Left renal cortex interstitium (tissue), 4 donors: ENCODE measurements around the gene TTLL4. TPM values are rescaled to one million over a fixed set of nuclear protein-coding genes. Genes with fewer than 3 reads are reported as not detected.
A peak's percentile ranks its signal among the peaks of the same experiment; 100 is the strongest.

Experiments used
- DNase-seq, 4 donors: peaks; one replicate each; pipeline ENCODE4 v3.0.0-alpha.2; 2013; ENCODE audit warnings: low read depth in 4 of 4, low spot score in 2 of 4, missing footprints in 1 of 4
- polyA plus RNA-seq, 4 donors: library from polyadenylated mRNA; unstranded; fragments of 120-200 nt; gene quantifications; one replicate each; pipeline ENCODE4 v1.2.1, GENCODE V29; 2013; ENCODE audit not compliant: insufficient read length in 4 of 4

Gene TTLL4, protein sequence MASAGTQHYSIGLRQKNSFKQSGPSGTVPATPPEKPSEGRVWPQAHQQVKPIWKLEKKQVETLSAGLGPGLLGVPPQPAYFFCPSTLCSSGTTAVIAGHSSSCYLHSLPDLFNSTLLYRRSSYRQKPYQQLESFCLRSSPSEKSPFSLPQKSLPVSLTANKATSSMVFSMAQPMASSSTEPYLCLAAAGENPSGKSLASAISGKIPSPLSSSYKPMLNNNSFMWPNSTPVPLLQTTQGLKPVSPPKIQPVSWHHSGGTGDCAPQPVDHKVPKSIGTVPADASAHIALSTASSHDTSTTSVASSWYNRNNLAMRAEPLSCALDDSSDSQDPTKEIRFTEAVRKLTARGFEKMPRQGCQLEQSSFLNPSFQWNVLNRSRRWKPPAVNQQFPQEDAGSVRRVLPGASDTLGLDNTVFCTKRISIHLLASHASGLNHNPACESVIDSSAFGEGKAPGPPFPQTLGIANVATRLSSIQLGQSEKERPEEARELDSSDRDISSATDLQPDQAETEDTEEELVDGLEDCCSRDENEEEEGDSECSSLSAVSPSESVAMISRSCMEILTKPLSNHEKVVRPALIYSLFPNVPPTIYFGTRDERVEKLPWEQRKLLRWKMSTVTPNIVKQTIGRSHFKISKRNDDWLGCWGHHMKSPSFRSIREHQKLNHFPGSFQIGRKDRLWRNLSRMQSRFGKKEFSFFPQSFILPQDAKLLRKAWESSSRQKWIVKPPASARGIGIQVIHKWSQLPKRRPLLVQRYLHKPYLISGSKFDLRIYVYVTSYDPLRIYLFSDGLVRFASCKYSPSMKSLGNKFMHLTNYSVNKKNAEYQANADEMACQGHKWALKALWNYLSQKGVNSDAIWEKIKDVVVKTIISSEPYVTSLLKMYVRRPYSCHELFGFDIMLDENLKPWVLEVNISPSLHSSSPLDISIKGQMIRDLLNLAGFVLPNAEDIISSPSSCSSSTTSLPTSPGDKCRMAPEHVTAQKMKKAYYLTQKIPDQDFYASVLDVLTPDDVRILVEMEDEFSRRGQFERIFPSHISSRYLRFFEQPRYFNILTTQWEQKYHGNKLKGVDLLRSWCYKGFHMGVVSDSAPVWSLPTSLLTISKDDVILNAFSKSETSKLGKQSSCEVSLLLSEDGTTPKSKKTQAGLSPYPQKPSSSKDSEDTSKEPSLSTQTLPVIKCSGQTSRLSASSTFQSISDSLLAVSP
- 10 to 100 TPM; 25.8 to 44.4 (median 34.3) TPM for polyA plus RNA-seq

DNA sequence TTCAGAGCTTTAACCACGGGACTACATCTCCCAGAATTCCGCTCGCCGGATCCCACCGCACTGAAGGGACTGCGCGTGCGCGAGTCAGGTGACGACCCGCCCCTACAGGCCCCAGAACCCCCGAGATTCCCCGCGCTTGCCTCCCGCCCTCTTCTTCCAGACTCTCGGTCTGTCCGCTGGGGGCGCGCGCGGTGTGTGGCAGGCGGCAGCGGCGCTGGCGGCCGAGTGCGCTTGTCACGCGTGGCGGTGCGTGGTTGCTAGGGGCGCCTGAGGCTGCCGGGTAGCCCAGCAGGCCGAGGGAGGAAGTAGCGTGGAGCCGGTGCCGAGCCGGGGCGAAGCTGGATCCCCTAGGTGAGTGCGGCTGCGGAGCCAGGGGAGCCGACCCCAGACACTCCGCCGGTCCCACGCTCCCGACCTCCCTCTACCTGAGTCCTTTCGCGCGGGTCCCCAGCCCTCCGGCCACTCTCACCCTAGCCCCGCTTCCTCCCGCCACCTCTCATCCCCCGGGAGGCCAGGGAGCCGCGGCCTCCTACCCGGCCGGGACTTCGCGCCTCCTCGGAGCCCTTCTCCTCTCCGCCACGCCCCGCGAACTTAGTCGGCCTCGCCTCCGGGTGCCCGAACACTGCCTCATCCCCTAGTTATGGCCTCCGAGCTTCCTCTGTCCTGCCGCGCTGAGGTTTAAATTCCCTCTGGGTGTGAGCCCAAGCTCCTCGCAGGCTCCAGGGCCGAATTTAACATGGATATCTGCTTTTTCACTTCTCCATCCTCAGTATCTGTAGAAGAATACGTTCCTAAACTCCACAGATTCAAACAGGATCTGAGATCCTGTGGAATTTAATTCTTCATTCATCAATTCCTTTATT lies at the start of gene TTLL4:
Gene TTLL4 (plus strand): TSS at position 149 of the 863 bp plus-strand sequence. CDS start 26,842 bp downstream, outside the sequence.
- peak; percentile 71 to 95 (median 88) for DNase-seq

DNA sequence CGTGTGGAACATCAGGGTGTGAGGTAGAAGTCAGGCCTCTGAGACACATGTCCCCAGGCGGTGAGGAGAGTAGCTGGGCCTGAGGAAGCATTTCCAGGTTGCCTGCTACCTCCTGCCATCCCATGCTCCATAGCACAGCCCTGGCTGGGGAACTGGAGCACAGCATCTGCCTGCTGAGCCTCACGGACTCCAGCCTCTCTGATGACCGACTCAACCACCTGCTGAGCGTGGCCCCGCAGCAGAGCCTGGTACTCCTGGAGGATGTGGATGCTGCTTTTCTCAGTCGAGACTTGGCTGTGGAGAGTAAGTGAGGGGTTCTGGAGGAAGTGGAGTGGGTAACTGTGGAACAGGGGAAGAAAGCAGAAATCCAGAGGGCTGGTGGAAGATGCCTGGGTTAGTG lies 48.3 kb upstream of the TTLL4 start:
- no peak for DNase-seq

DNA sequence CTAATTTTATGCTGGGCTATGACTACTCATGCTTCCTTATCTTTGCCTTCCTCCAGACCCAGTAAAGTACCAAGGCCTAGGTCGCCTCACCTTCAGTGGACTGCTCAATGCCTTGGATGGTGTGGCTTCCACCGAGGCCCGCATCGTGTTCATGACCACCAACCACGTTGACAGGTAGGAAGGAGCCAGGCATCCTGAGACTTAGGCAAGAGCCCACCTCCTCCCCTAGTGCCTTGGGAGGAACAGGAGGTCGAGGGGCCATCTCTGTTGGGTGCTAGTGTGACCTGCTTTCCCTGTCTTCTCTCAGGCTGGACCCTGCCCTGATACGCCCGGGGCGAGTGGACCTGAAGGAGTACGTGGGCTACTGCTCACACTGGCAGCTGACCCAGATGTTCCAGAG lies 47.8 kb upstream of the TTLL4 start:
- DNase-seq, result no peak

DNA sequence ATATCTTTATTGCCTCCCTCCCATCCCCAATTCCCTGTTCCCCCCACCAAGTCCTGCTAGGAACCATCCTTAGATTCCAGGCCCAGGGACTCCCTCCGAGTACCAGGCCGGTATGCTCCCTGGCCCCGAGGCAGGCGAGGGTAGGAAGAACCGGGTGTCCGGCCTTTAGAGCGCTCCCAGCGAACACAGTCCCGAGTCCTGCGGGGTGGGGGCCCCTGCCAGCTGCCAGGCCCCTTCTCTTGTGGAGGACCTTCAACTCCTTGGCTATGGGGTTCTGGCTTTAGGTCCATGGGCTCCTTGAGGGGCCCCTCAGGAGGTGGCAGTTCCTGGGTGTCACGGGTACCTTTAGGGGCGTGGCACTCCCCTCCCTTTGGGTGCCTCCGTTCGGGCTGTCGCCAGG lies 46.7 kb upstream of the TTLL4 start:
- DNase-seq, result no peak

DNA sequence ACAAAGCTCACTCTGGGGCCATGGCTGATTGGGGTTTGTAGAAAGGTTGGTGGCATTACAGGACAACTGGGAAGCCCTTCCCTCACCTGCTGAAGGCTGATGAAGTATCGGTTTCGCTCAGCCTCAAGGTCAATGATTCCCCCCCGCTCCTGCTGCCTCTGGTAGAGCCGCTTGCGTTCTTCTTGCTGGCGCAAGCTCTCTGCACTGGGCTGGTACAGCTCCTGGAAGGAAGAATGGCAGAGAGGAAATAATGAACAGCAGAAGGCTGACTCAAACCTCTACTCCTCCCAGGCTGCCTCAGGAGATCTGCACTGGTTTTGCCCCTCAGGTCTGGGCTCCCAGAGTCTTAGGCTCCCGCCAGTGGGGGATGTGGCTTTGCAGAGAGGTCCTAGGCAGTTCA lies 46.0 kb upstream of the TTLL4 start:
- DNase-seq, result no peak

DNA sequence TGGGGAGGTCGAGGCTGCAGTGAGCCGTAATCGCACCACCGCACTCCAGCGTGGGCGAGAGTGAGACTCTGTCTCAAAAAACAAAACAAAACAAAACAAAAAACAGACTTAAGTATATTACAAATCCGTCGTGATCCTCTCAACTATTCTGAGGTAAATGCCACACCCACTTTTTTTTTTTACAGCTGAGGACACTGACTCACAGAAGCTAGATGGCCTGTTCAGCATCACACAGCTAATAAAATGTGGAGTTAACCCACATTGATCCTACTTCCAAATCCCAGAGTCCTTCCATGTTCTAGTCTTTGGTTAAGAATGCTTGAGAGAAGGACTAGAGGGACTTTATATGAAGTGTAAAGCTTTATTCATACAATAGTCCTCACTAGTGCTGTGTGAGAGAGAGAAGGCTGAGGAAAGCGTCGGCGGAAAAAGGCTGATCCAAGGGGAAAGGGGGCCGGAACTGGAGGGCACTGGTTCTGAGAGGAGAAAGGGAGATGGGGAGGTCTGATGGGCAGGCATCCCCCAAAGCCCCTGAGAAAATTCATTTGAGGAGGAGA lies 39.5 kb upstream of the TTLL4 start:
- DNase-seq, result no peak

DNA sequence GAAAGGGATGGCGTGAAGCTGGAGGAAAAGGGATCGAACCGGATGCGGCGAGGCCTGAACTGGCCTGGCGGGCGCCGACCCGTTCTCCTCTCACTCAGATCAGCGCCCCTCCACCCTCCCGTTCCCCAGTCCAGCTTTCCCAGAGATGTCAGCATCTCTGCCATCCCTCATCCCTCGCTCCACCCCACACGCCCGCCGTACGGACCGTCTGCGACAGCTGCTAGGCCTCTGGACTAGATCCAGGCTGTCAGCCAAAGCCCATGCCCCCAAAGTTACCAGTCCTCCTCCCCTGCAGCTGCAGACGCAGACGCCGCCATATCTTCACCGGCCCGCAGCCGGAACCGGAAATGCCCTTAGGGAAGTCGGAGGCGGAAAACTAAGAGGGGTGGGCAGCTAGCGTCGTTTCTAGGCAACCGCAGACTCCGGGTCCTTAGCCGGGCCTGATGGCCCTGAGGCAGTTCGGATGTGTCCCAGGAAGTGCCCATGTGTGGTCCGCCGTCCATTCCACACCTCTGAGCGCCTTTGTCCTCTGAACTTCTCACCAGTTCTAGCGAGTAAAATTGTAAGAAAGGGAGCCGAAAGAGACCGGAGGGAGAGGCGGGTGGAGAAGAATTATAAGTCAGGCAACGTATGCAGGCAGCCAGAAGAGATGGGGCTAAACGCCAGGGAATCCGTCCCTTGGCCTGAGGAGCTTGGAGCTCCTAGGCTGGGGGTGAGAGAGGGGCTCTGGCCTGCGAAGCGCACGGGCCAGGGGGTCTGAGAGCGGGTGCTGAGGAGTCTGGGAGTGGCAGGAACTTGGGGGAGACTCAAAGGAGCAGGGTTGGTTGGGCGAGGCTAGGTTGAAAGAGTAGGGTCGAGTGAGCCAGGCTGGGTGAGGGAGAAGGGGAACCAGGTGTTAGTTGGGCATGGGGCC lies 38.7 kb upstream of the TTLL4 start, which contains the start of the genes RNF25 and STK36:
Gene RNF25 (minus strand): TSS at position 349 of the 913 bp plus-strand sequence. CDS start 32 bp downstream, at position 317.
Gene STK36 (plus strand): TSS at position 433 of the 913 bp plus-strand sequence. CDS start 744 bp downstream, outside the sequence.
- peak; percentile 67 to 87 (median 78) for DNase-seq

DNA sequence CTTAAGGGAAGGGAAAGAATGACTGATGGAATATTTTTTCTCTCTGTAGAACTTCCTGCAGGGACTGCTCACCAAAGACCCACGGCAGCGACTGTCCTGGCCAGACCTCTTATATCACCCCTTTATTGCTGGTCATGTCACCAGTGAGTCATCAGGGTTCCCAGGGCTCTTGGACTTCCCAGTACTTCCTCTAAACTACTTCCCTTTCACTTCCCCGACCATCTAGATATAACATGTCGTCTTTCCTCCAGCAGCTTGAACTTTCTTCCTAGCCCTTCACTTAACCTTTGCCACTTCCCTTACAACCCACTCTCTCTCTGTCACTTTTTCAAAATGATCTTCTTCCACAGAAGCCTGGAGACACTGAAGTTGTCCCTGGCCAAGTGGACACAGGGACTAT lies 31.5 kb upstream of the TTLL4 start:
- DNase-seq, result no peak

DNA sequence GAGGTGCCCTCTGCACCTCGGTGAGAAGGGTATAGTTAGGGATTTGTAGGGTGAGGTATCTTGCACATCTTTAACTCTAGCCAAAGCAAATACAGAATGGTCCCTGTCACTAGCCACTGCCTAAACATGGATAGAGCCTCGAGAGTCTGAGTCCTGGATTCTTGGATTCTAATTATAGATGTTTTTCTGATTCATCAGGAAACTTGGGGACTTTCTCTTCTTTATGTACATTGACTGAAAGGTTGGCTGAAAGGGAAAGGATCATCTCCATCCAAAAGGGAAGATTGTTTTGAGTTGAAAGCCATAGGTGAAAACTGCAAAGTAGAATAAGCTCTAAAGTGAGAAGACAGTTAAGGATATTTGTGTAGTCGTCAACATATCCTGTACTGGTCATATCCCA lies 30.6 kb upstream of the TTLL4 start:
- no peak for DNase-seq

DNA sequence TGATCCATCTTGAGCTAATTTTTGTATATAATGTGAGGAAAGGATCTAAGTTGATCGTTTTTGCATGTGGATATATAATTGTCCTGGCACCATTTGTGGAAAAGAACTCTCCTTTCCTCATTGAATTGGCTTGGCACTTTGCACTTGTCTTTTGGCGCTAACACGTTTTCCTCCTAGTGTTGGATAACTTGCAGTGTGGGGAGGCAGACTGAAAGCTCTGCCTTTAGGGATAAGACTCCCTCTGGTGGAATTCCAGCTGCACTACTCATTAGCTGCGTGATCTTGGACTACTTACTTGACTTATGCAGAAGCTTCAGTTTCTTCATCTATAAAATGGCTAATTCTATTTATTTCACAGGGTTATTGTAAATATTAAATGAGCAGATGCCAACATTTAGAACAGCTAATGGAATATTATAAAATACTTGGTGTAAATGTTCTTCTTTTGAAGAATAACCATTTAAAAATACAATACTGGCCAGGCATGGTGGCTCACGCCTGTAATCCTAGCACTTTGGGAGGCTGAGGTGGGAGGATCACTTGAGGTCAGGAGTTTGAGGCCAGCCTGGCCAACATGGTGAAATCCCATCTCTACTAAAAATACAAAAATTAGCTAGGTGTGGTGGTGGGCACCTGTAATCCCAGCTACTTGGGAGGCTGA lies 23.1 kb upstream of the TTLL4 start:
- peak in 2 of 4 donors; percentile 26 to 46 for DNase-seq

DNA sequence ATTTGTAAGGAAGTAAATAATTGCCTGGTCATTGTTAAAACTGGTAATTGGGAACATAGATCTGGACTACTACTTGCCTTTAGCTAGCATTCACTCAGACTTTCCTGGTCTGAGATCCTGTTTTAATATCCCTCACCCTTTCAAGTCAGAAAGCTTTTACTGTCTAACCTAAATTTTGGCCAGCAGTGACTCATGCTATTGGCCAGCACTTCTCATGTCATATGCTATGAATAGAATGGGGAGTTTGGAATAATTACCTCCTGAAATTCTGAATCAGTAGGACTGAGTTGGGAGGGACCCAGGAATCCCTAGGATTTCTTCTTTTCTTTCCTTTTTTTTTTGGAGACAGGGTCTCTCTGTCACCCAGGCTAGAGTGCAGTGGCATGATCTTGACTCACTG lies 19.4 kb upstream of the TTLL4 start:
- no peak for DNase-seq

DNA sequence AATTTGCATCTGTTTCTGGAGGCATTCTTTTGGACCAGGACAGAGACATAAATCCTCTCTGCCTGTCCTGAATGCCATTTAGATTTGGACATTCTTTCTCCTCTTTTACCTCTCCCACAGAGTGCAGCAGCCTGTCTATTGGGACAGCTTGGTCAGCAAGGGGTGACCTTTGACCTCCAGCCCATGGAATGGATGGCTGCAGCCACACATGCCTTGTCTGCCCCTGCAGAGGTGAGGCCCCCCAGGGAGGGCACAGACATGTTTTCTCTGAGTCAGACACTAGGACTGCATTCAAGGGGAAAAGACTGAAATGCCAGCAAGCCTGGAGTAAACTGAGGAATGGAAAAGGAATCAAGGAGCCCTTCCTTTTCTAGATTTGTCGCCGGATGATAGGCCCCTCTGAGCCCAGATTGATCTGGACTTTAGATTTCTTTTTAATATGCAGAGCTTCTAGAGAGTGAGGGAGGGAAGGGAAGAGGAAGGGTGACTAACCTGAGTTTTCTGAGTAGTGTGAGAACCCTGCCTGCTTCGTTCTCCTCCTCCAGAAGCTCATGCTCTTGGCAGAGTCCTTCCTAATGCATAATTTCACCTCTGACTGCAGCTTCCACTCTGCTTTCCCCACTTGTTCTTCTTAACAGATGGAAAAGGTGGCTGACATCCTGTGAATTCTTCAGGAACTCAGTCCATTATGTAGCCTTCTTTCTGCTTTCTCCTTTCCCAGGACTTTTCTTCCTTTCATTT lies 16.1 kb upstream of the TTLL4 start:
- no peak for DNase-seq

DNA sequence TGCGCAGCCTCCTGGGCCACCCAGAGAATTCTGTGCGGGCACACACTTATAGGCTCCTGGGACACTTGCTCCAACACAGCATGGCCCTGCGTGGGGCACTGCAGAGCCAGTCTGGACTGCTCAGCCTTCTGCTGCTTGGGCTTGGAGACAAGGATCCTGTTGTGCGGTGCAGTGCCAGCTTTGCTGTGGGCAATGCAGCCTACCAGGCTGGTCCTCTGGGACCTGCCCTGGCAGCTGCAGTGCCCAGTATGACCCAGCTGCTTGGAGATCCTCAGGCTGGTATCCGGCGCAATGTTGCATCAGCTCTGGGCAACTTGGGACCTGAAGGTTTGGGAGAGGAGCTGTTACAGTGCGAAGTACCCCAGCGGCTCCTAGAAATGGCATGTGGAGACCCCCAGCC lies 11.8 kb upstream of the TTLL4 start:
- no peak for DNase-seq

DNA sequence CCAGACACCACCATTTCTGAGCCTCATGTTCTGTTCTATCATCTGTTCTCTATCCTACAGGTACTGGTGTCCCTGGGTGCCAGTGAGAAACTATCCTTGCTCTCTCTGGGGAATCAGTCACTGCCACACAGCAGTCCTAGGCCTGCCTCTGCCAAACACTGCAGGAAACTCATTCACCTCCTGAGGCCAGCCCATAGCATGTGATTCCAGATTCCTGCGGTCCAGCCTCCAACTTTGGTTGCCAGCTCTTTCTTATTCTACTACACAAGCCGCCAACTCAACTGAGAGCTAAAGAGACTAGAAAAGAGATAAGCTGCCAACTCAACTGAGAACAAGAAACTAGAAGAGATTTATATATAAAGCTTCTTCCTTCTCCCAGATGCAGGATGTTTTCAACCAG lies 8.8 kb upstream of the TTLL4 start:
- no peak for DNase-seq

DNA sequence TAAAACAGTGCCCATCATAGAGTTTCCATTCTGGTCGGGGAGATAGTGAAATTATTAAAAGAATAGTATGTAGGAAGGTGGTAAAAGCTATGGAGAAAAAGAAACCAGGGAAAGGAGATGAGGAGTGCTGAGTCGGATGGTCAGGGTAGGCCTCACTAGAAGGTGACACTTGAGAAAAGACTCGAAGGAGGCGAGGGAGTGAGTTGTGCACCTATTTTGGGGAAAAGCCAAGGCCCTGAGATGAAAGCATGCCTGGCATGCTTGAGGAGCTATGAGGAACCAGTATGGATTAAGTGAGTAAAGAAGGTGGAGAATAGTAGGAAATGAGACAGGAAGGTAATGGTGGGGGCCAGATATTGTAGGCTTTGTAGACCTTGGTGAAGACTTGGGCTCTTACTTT lies 7.3 kb upstream of the TTLL4 start:
- DNase-seq, result no peak

DNA sequence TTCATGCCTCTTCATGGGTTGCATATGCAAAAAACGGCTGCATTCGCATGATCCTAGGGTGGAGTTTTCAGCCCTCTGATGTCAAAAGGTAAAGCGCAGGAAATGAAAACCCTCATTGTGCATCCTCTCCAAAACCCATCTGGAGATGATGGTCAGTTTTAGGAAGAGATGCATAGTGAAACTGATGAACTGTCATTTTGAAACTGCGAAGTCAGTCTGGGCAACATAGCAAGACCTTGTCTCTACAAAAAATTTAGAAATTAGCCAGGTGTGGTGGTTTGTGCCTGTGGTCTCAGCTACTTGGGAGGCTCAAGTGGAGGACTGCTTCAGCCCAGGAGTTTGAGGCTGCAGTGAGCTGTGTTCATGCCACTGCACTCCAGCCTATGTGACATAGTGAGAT lies 2.5 kb upstream of the TTLL4 start:
- DNase-seq, result no peak

DNA sequence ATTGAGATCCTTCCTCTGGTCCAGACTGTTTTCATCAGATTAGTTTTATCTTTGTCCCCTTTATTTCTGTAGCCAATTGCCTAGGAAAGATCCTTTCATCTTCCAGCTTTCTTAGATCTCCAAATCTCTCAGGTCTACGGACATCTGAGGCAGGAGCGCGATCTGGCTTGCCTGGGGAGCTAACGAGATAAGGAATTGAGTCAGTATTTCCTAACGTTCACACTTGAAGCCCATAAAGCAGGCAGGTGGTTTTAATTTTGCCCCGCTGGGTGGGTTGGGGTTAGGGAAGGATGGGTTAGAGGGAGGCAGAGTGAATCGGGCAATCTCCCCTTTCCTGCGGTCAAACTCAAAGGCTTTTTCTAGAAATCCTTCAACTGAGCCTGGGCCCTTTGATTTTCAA lies 727 bp upstream of the TTLL4 start:
- DNase-seq, result no peak
